ENCODE data around the gene TMBIM4.

TMBIM4 gene

DNA sequence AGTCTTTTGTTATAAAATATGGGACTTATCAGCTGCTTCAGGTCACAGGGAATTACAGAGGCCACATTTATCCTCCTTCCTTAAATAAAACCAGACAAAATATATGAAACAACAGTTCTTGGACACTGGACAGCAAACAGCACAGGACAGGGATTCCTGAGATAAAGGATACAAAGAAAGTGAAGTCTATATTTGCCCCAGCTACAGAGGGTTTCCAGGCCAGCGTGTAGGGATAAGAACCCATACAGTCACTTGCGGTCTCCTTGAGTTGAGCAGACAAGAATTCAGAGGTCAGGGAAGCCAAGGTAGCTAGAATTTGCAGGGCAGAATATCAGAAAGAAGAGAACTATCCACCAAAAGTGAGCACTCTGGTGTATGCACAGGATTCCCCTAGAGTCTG, 30.5 kb downstream of the TMBIM4 start:
- Histone ChIP-seq H3K36me3 (ENCODE audit: control insufficient read depth, insufficient read depth, low read length) (peaks cover 39% of the 10 kb centered on the region), H3K27ac (ENCODE audit: low read depth, low read length) (no peak overlapping the region), H3K4me1 (ENCODE audit: control insufficient read depth, insufficient read depth, low read length) (no peaks in the 10 kb centered on the region), H3K9ac (ENCODE audit: low read length) (no peak overlapping the region), H3K4me3 (ENCODE audit: low read depth, low read length) (no peak overlapping the region), H3K27me3 (ENCODE audit: control insufficient read depth, insufficient read depth, low read length) (no peaks in the 10 kb centered on the region), H3K9me3 (ENCODE audit: control insufficient read depth, insufficient read depth, low read depth, low read length) (peaks cover 37% of the 10 kb centered on the region)

DNA sequence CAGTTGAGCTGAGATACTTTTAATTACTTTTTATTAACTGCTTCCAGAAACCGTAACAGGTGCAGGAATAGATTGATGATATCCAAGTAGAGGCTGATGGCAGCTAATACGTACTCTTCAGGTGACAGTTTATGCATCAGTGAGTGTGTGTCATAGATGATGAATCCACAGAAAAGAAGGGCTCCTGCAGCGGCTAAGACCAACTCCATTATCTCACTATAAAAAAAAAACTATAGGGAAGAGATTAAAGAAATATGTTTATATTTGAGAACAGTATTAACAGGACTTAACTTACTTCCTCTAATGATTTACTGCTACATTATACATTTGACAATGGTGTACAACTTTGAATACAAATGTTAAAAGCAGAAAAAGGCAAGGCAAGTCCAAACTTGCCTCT, 31.9 kb downstream of the TMBIM4 start:
- Histone ChIP-seq H3K27me3 (ENCODE audit: control insufficient read depth, insufficient read depth, low read length) (no peaks in the 10 kb centered on the region), H3K36me3 (ENCODE audit: control insufficient read depth, insufficient read depth, low read length) (peaks cover 42% of the 10 kb centered on the region), H3K4me3 (ENCODE audit: low read depth, low read length) (no peak overlapping the region), H3K27ac (ENCODE audit: low read depth, low read length) (no peak overlapping the region), H3K9ac (ENCODE audit: low read length) (no peak overlapping the region), H3K9me3 (ENCODE audit: control insufficient read depth, insufficient read depth, low read depth, low read length) (peaks cover 37% of the 10 kb centered on the region), H3K4me1 (ENCODE audit: control insufficient read depth, insufficient read depth, low read length) (0 out of 2 replicates have a peak, but pooled peaks cover under 1% of the 10 kb centered on the region)

DNA sequence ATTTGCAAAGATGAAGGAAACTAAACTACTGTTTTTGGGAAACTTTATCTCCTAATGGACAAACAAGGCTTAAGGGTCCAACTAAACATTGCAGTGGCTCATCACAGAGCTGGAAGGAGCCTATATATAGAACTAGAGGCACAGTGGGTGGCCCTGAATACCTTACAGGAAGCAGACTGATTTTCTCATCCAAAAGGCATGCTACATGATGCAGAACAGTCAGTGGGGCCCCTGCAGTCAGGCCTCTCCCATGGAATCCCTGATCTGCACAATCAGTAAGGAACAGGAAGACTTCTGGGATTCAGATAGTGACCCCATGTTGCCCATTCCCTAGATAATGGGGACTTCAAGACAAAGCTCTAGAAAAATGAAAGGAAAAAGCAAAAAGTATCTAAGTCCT, 37.4 kb downstream of the TMBIM4 start:
- Histone ChIP-seq H3K4me3 (ENCODE audit: low read depth, low read length) (peak overlapping the region; percentile 81; the same call in 1 of the 2 replicates), H3K4me1 (ENCODE audit: control insufficient read depth, insufficient read depth, low read length) (peaks cover 6% of the 10 kb centered on the region), H3K27me3 (ENCODE audit: control insufficient read depth, insufficient read depth, low read length) (no peaks in the 10 kb centered on the region), H3K36me3 (ENCODE audit: control insufficient read depth, insufficient read depth, low read length) (peaks cover 30% of the 10 kb centered on the region), H3K9me3 (ENCODE audit: control insufficient read depth, insufficient read depth, low read depth, low read length) (peaks cover 4% of the 10 kb centered on the region; the same call in 1 of the 2 replicates), H3K9ac (ENCODE audit: low read length) (no peak overlapping the region), H3K27ac (ENCODE audit: low read depth, low read length) (peak overlapping the region; percentile 17; the same call in 1 of the 2 replicates)

DNA sequence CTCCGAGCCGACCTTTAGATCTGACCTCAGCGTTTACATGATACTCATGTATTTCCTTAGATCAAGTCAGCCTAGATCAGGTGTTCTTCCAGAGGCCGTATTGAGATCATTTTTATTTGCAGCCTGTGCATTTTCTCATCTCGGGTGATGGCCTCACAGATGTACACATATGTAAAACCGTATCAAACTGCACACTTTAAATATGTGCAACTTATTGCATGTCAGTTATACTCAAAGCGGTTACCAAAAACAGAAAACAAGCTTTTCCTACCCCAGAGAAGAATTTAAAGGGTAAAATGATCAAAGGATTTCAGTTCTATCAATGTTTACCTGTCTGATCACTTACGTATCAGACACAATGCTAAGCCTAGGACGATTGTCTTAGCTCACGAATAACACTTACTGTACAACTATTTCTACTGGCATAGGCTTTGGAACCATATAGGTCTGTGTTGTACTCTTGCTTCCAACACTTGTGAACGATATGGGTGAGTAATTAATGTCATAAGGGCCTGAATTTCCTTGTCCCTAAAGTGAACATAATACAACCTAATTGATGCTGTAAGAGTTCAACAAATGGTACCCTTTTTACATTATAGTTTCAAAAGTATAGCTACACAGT, 38.6 kb downstream of the TMBIM4 start:
- Histone ChIP-seq H3K9ac (ENCODE audit: low read length) (peak overlapping the region; percentile 83), H3K4me3 (ENCODE audit: low read depth, low read length) (peak overlapping the region; percentile 81), H3K27ac (ENCODE audit: low read depth, low read length) (peak overlapping the region; percentile 78), H3K36me3 (ENCODE audit: control insufficient read depth, insufficient read depth, low read length) (peaks cover 30% of the 10 kb centered on the region), H3K9me3 (ENCODE audit: control insufficient read depth, insufficient read depth, low read depth, low read length) (peaks cover 2% of the 10 kb centered on the region; the same call in 1 of the 2 replicates), H3K4me1 (ENCODE audit: control insufficient read depth, insufficient read depth, low read length) (peaks cover 6% of the 10 kb centered on the region), H3K27me3 (ENCODE audit: control insufficient read depth, insufficient read depth, low read length) (no peaks in the 10 kb centered on the region)

DNA sequence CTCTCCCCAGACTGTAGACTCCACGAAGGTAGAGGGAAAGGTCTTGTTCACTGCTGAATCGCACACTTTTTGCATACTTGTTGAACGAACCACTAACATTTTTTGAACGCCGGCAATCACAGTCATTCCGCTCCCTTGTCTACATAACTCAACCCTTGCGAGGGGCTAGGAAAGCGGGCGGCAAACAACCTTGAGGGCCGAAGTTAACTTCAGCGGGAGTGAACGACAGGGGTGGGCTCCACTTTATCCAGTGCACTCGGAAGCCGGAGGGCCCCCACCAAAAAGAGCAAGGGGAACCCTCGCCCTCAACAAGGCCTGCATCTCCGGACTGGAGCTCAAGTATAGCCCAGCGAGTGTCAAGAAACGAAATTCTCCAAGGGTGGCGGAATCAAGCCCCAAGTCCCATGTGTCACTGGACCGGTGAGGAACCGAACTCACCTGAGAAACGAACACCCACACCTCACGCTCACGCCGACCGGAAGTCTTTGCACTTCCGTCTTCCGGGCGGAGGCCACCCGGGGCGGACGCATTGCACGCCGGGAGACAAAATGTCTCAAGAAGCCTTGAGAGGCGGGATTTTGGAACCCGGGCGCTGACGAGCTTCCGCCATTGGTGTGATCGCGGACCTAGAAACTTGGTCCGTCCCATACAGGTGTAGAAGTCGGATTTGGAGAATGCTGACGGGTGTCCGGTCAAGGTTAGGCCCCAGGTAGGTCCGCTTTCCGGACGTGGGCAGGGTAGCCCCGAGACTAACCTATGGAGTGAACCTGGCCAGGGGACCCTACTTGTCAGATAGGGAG, 39.3 kb downstream of the TMBIM4 start, which contains the start of gene LLPH:
LLPH (minus strand) TSS at position 484 of the 800 bp plus-strand sequence. CDS start 1,644 bp downstream, outside the sequence.
- peak within 1 kb of the TSS; percentile 78 for H3K27ac ChIP-seq (ENCODE audit: low read depth, low read length)
- peaks cover 32% of the 10 kb centered on the region for H3K36me3 ChIP-seq (ENCODE audit: control insufficient read depth, insufficient read depth, low read length)
- peak within 1 kb of the TSS; percentile 86 for H3K9ac ChIP-seq (ENCODE audit: low read length)
- peak within 1 kb of the TSS; percentile 81 for H3K4me3 ChIP-seq (ENCODE audit: low read depth, low read length)
- H3K4me1 ChIP-seq (ENCODE audit: control insufficient read depth, insufficient read depth, low read length) = peaks cover 6% of the 10 kb centered on the region
- no peaks in the 10 kb centered on the region for H3K27me3 ChIP-seq (ENCODE audit: control insufficient read depth, insufficient read depth, low read length)
- H3K9me3 ChIP-seq (ENCODE audit: control insufficient read depth, insufficient read depth, low read depth, low read length) = no peaks in the 10 kb centered on the region

DNA sequence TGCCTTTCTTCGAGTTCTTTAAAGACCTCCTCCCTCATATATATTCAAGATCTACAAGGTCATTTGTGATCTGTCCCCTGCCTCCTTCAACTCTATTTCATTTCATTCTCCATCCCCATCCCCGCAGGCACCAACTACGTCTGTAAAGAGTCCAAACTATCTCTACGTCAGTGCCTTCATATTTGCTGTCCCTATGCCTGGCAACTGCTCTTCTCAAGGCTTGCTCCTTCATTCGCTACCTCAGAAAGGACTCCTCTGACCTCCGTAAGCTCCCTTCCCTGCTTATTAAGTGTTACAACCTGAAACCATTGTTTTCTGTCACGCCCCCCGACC, 39.9 kb downstream of the TMBIM4 start:
- Histone ChIP-seq H3K27me3 (ENCODE audit: control insufficient read depth, insufficient read depth, low read length) (no peaks in the 10 kb centered on the region), H3K4me1 (ENCODE audit: control insufficient read depth, insufficient read depth, low read length) (peaks cover 6% of the 10 kb centered on the region), H3K9me3 (ENCODE audit: control insufficient read depth, insufficient read depth, low read depth, low read length) (no peaks in the 10 kb centered on the region), H3K9ac (ENCODE audit: low read length) (peak overlapping the region; percentile 86), H3K36me3 (ENCODE audit: control insufficient read depth, insufficient read depth, low read length) (peaks cover 38% of the 10 kb centered on the region), H3K4me3 (ENCODE audit: low read depth, low read length) (peak overlapping the region; percentile 81), H3K27ac (ENCODE audit: low read depth, low read length) (no peak overlapping the region)

DNA sequence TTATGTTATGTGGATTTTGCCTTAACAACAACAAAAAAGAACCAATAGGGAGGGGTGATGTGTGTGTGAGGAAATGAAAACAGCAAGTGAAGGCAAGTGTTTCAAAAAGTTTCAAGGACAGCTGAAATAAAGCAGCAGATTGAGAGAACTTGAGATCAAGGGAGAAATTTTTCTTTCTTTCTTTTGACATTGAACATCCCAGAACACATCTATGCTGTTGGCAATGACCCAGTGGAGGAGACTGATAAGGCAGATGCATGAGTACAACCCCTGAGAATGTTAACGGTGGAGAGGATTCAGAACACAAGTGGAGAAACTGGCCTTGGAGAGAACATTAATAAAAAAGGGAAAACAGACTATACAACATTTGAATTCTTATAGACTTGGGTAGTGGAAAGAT, 42.1 kb downstream of the TMBIM4 start:
- Histone ChIP-seq H3K36me3 (ENCODE audit: control insufficient read depth, insufficient read depth, low read length) (peaks cover 56% of the 10 kb centered on the region), H3K27ac (ENCODE audit: low read depth, low read length) (no peak overlapping the region), H3K9me3 (ENCODE audit: control insufficient read depth, insufficient read depth, low read depth, low read length) (no peaks in the 10 kb centered on the region), H3K9ac (ENCODE audit: low read length) (no peak overlapping the region), H3K4me1 (ENCODE audit: control insufficient read depth, insufficient read depth, low read length) (peaks cover 3% of the 10 kb centered on the region), H3K27me3 (ENCODE audit: control insufficient read depth, insufficient read depth, low read length) (no peaks in the 10 kb centered on the region), H3K4me3 (ENCODE audit: low read depth, low read length) (no peak overlapping the region)

DNA sequence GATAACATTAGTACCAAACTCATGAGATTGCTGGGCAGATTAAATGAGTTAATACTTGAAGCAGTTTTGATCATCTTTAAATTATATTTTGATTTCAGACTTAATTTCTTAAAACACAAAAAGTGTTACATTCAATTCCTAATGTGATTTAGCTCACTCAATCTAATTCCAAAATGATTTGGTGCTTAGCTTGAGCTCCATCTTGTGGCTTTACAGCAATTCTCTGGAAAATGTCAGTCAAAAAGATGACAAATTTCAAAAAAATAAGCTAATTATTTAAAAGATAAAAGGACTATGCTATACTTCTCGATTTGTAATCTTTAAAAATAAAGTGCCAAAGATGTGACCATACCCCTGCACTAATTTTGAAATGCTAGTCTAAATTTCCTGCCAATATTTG, 49.3 kb downstream of the TMBIM4 start:
- Histone ChIP-seq H3K9me3 (ENCODE audit: control insufficient read depth, insufficient read depth, low read depth, low read length) (no peaks in the 10 kb centered on the region), H3K36me3 (ENCODE audit: control insufficient read depth, insufficient read depth, low read length) (peaks cover 40% of the 10 kb centered on the region), H3K27me3 (ENCODE audit: control insufficient read depth, insufficient read depth, low read length) (no peaks in the 10 kb centered on the region), H3K9ac (ENCODE audit: low read length) (no peak overlapping the region), H3K4me3 (ENCODE audit: low read depth, low read length) (no peak overlapping the region), H3K27ac (ENCODE audit: low read depth, low read length) (no peak overlapping the region), H3K4me1 (ENCODE audit: control insufficient read depth, insufficient read depth, low read length) (no peaks in the 10 kb centered on the region)

DNA sequence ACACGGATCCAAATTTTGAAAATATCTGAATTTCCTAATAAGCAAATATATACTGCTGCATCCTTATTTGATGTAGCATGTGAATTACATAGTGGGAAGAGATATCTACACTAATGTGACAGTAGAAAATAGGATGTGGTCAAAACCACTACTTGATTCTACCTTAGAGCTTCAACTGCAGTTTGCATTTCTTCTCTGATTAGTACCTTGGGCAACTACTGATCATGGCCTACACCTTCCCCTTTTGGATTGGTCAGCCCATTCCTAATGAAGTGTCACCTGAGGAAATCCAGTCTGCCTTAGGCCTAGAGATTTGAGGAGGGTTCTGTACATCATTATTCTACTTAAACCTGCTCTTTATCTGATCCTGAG, 49.9 kb downstream of the TMBIM4 start:
- H3K27ac ChIP-seq (ENCODE audit: low read depth, low read length) = no peak overlapping the region
- H3K4me1 ChIP-seq (ENCODE audit: control insufficient read depth, insufficient read depth, low read length) = no peaks in the 10 kb centered on the region
- no peaks in the 10 kb centered on the region for H3K9me3 ChIP-seq (ENCODE audit: control insufficient read depth, insufficient read depth, low read depth, low read length)
- H3K4me3 ChIP-seq (ENCODE audit: low read depth, low read length) = no peak overlapping the region
- H3K27me3 ChIP-seq (ENCODE audit: control insufficient read depth, insufficient read depth, low read length) = no peaks in the 10 kb centered on the region
- no peak overlapping the region for H3K9ac ChIP-seq (ENCODE audit: low read length)
- peaks cover 34% of the 10 kb centered on the region for H3K36me3 ChIP-seq (ENCODE audit: control insufficient read depth, insufficient read depth, low read length)

DNA sequence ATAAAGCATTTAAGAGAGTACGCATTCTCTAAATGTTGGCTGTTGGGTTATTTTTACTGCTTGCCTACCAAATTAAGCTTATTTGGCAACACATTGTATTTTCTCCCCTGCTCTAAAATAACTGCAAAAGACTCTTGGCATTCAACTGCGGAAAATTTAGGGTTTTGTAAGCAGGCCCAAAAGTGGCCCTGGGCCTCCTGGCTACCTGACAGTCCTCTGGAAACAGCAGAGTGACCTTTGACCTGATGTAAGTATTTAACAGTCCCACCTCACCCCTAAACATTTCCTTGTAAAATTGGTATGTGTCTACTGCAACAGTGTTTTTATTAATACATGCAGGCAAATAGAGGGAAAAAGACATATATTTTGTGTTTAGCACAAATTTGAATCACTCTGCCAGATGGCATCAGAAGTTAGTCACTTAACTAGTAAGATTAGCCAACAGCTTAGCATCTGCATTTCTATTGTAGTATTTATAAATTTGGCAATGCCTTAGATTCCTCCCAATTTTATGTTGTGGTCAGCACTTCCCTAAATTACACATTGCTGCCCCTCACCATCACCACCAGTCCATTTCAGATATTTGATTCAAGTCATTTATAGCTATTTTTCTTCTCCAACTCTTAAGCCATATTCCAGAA, 50.4 kb downstream of the TMBIM4 start:
- H3K4me3 ChIP-seq (ENCODE audit: low read depth, low read length) = no peak overlapping the region
- no peaks in the 10 kb centered on the region for H3K4me1 ChIP-seq (ENCODE audit: control insufficient read depth, insufficient read depth, low read length)
- no peaks in the 10 kb centered on the region for H3K27me3 ChIP-seq (ENCODE audit: control insufficient read depth, insufficient read depth, low read length)
- H3K27ac ChIP-seq (ENCODE audit: low read depth, low read length) = no peak overlapping the region
- H3K36me3 ChIP-seq (ENCODE audit: control insufficient read depth, insufficient read depth, low read length) = peaks cover 29% of the 10 kb centered on the region
- no peak overlapping the region for H3K9ac ChIP-seq (ENCODE audit: low read length)
- no peaks in the 10 kb centered on the region for H3K9me3 ChIP-seq (ENCODE audit: control insufficient read depth, insufficient read depth, low read depth, low read length)
